Limb (tissue), 2 donors: ENCODE data around the gene STIL.
A peak's percentile ranks its signal among the peaks of the same experiment; 100 is the strongest.
"Not testable (repeated sequence)": the region's sequence is repeated elsewhere in the genome, so short reads cannot be mapped to it uniquely, and the experiment has no call there.

Experiments used
- DNase-seq, 2 donors: peaks; one replicate each; pipeline ENCODE4 v3.0.0-alpha.2; 2016; ENCODE audit errors: extremely low spot score in 2 of 2

STIL gene

DNA sequence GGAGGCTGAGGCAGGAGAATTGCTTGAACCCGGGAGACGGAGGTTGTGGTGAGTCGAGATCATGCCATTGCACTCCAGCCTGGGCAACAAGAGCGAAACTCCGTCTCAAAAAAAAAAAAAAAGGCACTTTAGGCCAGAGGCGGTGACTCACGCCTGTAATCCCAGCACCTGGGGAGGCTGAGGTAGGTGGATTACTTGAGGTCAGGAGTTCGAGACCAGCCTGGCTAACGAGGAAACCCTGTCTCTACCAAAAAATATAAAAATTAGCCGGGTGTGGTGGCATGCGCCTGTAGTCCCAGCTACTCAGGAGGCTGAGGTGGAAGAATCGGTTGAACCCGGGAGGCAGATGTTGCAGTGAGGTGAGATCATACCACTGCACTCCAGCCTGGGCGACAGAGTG lies 6.0 kb upstream of the STIL start:
- DNase-seq, result not testable (repeated sequence)

DNA sequence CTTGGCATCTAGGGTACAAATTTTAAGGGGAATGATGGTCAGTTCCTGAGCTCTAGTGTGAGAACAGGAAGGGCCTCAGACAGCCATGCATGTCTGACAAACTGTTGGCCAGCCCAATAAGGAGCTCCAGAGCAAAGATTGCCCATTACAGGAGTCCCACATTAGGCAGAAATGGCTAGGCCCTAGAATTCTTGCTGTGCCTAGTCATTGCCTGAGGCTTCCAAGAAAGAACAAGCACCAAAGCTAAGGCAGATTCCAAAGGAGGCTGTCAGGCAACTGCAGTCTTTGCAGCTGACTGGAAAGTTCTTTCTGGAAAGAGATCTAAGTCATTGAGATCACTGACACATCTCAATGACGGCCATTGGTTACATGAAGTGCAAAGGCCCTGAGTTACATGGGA lies 3.9 kb upstream of the STIL start:
- DNase-seq, result no peak

DNA sequence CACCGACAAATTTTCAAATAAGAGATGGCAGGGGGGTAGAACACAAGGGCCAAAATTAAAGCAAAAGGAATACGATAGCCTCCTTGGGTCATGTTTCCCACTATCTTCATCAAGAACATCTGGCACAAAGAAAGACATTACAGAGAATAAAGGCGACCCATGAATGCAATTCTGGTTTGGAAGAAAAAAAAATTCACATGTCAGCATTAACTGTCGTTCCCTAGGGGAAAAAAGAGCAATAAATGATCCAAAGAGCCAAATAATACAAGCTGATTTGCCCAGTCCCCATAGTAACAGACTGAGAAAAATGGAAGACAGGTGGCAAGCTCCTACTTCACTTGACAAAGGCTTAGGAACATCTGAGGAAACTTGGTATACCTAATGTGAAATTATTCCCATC lies 4.5 kb downstream of the STIL start:
- no peak for DNase-seq

DNA sequence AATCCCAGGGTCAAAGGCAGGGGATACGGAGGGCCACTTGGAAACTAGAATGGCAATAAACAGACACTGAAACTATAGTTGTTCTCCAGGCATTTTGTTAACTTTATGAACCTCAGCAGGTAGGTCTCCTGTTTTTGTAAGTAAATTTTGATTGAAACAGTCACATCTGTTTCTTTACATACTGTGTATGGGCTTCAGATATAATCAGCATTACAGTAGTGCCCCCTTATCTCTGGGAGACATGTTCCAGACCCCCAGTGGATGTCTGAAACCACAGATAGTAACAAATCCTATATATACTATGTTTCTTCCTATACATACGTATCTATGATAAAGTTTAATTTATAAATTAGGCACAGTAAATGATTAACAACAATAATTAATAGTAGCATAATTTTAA lies 11.5 kb downstream of the STIL start:
- no peak for DNase-seq

DNA sequence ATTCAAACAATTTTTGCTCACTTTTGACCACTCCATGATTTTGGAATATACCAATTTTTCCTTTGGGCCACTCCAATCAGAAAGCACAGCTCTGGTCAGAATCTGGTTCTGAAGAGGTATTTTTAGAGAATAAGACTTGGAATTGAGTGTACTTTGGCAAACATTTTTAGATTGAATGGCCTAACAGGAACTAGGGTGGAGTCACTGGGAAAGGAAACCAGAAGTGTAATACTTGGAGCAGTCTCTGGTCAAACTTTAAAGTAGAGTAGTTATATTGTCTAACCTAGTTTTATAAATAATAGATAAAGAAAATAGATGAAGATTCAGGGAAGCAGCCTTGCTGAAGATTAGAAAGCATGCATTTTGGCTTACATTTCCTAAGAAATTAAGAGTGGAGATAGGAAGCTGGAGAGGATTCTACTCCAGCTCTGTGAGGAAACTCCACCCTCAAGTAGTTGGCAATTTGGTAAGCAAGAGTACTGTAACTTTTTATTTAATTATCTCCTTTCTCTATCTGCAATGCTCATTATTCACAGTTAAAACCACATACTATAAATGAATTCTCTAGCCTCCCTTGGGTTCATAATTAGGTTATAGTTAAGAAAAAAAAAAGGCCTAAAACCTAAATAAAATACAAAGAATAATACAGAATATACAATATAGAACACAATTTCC lies 15.8 kb downstream of the STIL start:
- no peak for DNase-seq

DNA sequence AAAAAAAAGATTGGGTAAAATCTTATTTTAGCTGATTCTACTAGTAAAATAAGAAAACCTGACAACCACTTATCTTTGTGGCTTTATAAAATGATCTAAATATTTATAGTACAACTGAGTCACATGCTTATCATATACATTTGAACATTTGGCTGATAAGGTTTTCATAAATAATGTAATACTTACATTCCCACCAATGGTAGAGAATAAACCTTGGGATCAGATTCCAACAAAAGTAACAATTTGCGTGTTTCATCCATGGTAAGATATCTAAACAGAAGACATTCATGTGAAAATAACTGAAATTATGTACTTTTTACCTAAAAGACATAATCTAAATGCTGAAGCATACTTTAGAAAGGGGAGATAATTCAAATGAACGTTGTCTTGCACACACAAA lies 18.4 kb downstream of the STIL start:
- no peak for DNase-seq

DNA sequence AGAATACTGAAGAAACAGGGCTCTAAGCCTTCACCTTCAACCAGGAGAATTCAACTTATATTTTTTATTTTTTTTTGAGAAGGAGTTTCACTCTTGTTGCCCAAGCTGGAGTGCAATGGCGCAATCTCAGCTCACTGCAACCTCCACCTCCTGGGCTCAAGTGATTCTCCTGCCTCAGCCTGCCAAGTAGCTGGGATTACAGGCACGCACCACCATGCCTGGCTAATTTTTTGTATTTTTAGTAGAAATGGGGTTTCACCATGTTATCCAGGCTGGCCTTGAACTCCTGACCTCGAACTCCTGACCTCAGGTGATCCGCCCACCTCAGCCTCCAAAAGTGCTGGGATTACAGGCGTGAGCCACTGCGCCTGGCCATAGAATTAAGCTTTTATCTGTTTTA lies 19.1 kb downstream of the STIL start:
- DNase-seq, result not testable (repeated sequence)

DNA sequence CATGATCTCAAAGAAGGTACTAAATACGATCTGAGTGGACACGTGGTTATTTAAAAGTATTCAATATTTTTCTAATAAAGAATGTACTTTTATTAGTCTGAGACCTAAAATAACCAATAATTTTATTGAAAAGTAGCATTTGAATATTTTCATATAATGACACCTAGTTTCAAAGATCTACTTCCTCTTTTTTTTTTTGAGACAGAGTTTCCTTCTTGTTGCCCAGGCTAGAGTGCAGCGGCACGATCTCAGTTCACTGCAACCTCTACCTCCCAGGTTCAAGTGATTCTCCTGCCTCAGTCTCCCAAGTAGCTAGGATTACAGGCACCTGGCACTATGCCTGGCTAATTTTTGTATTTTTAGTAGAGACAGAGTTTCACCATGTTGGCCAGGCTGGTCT lies 25.8 kb downstream of the STIL start:
- DNase-seq, result not testable (repeated sequence)

DNA sequence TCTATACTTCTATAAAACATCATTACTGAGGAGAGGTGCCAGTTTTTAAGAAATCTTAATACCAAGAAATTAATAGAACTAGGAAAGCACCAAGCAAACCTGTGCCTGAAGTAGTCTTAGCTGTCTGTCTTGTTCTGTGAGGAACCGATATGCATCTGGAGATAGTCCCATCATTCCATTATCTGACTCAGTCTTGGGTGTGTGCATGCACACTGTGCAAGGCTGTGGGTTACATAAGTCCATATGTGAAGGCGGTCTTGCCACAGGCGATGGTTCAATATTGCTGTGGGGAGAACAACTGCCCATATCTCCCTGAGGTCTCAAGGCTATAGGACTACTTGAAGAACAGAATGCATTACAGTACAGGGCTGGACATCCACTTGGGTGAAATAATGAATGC lies 33.8 kb downstream of the STIL start:
- DNase-seq, result no peak

DNA sequence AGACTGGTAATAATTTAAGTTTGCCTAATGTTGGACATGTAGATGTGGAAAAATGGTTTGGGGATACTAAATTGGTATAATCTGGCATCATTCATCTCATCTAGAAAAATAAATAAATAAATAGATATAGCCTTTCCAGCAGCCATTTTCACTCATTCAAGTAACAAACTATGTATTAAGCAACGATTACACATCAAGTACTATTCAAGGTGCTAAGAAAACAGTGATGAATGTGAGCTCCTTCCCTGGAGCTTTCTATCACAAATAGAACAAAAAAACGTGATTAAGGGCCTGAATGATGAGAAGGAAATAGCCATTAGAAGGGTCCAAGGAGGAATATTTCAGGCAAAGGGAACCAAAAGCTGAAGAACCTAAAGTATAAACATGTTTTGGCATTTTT lies 37.1 kb downstream of the STIL start:
- no peak for DNase-seq

DNA sequence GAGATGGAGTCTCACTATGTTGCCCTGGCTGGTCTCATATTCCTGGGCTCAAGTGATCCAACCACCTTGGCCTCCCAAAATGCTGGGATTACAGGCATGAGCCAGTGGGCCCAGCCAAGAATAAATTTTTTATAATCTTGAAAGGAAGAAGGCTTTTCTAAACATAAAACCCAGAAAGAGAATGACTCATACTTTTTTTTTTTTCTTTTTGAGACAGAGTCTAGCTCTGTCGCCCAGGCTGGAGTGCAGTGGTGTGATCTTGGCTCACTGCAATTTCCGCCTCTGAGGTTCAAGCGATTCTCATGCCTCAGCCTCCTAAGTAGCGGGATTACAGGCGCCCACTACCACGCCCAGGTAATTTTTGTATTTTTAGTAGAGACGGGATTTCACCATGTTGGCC lies 38.1 kb downstream of the STIL start:
- DNase-seq, result not testable (repeated sequence)

DNA sequence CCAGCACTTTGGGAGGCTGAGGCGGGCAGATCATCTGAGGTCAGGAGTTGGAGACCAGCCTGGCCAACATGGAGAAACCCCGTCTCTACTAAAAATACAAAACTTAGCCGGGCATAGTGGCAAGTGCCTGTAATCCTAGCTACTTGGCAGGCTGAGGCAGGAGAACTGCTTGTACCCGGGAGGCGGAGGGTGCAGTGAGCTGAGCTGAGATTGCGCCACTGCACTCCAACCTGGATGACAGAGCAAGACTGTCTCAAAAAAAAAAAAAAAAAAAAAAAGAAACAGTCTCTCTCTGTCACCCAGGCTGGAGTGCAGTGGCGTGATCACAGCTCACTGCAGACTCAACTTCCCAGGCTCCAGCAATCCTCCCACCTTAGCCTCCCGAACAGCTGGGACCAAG lies 48.4 kb downstream of the STIL start:
- DNase-seq, result not testable (repeated sequence)

DNA sequence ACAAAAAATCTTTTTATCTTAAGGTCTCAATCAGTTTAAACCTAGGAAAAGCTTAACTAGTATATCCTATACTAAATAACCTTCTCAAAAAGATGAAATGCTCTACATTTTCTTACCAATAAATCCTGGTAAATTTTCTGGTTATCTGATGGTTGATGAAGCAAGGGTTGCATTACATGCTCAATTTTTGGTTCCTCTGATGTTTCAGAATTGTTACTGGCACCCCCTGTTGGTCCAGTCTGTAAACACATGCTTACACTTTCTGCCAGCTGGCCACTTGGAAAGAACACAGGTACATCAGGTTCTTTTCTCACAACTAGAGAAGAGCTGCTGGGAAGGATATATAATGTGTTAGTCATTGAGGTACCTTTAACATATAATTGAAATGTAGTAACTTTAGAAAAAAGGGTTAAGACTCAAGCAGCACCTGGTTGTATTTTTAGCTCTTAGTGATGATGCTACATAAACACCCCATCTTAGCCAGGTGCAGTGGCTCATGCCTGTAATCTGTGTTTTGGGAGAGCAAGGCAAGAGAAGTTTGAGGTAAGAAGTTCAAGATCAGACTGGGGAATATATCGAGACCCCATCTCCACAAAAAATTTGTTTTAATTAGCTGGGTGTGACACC lies 51.0 kb downstream of the STIL start:
- peak in 1 of 2 donors; percentile 6 for DNase-seq

DNA sequence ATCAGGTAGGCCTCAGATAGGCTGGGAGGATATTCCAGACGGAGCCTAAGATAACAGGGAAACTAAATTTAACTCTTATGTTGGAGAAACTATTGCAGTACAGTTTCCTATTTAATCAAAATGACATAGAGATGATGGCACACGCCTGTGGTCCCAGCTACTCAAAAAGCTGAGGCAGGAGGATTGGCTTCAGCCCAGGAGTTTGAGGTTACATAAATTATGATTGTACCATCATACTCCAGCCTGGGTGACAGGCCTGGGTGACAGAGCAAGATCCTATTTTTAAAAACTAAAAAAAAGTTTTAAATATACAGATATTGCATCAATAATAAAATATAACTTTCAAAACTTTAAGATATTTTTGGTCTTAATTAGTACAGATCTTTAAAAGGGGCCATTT lies 56.7 kb downstream of the STIL start:
- no peak for DNase-seq

DNA sequence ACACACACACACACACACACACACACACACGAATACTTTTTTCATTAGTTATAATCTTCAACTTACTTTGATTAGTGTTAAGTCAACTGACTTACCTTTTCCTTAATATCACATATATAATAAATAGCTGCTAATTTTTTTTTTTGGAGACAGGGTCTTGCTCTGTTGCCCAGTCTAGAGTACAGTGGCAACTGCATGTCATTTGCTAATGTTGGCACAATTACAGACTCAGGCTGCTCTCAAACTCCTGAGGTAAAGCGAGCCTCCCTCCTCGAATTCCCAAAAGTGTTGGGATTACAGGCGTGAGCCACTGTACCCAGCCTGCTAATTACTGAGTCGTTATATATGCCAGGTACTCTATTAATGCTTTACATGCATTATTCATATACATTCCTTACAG lies 61.2 kb downstream of the STIL start:
- DNase-seq, result no peak

DNA sequence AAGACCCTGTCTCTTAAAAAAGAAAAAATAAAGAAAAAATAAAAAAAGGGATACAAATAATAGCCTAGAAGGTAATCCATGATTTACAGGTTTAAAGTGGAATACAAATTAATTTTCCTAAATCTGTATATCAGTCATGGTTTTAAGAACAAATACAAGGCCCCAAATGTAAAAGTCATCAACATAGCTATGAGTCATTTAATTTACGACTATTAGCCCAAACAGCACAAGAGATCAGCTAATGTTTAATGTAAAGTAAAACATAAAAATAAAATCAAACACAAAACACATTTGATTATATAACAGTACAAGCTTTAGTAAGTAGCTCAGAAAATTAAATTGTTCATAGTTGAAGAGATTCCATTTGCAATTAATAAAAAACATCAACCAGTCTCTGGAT lies 61.6 kb downstream of the STIL start:
- DNase-seq, result no peak

DNA sequence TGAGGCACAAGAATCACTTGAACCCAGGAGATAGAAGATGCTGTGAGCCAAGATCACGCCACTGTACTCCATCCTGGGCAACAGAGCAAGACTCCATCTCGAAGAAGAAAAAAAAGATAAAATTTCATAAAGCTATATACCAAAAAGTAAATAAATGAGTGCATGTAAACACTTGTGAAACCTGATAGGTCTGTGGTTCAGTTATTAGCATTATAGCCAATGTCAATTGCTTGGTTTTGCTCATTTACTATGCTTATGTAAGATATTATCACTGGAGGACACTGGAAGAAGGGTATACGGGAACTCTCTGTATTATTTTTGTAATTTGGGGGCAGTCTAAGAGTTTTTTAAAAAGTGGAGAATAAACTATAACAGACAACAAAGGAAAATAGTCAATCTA lies 64.2 kb downstream of the STIL start:
- no peak for DNase-seq

DNA sequence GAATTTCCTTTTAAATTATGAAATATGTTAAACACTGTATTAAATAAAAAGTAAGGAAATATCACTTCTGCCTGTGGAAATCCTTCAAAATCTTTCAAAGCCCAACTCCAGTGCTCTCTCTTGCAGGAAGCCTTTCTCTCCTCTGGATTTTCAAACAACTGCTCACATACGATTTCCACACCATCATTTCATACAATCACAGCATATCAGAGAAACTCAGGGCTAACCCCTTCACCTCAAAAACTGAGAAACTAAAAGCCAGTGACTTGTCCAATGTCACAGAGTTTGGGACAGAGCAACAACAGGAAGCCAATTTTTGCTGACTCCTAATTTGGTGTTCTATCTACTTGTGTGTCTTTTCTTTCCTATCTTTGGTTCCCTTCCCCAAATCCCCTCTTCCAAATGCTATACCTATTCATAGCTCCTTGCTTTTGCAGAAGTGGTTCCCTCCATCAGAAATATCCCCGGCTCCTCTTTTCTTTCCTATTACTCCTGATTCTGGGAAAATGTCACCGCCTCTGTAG lies 69.5 kb downstream of the STIL start:
- no peak for DNase-seq

DNA sequence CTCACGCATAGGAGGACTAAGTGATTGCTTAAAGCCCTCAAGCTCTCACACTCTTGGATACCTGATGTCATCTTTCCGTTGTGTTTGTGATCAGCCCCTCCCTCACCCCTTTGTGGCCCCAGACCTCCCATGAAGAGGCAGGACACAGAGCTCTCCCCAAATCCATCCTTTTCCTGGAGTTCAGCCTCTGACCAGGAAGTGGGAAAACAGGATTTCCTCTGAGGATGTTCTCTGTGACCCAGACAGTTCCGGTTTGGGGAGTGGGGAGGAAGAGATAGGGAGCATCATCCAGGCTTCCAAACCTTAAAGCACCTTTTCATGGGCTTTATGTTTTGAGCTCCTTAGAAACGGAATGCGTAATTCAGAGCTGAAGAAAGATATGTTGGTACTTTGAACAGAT lies 70.0 kb downstream of the STIL start:
- no peak for DNase-seq

DNA sequence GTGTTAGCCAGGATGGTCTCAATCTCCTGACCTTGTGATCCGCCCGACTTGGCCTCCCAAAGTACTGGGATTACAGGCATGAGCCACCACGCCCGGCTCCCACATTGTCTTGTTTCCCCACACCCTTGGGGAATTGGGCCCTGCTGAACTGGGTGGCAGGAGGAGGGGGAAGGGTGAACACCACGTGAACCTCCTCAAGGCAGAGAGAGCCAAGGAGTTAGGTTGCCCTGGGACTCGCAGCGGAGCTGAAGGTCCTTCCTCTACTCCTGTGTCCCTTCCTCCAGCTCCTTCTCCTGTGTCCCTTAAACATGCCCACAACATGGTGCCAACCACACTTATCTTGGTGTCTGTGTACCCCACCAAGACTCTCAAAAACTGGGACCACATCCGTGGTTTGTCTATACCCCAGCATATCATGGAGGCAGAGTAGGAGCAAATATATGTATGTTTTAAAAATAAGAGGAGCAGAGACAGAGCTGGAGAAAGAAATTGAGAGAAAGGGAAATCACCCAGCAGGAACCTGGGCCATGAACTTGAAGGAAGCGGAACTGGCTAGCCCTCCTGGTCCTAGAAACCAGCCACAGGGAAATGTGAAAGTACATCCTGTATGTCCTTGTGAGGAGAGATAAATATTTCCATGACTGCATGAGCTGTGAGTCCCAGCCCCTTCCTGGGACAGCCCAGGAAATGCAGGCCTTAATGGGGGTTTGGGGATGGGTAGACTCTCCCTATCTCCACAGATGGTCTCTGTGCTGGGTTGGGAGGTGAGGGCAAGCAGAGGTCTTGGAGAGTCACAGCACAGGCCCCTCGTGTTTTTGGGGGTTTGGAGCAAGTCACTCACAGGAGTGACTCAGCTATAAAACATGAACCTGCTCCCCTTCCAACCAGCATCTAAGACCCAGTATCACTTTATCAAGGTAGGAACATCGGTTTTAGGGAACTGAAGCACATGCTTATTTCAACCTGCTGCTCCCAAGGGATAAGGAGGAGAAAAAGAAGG lies 72.5 kb downstream of the STIL start:
- DNase-seq, result no peak

DNA sequence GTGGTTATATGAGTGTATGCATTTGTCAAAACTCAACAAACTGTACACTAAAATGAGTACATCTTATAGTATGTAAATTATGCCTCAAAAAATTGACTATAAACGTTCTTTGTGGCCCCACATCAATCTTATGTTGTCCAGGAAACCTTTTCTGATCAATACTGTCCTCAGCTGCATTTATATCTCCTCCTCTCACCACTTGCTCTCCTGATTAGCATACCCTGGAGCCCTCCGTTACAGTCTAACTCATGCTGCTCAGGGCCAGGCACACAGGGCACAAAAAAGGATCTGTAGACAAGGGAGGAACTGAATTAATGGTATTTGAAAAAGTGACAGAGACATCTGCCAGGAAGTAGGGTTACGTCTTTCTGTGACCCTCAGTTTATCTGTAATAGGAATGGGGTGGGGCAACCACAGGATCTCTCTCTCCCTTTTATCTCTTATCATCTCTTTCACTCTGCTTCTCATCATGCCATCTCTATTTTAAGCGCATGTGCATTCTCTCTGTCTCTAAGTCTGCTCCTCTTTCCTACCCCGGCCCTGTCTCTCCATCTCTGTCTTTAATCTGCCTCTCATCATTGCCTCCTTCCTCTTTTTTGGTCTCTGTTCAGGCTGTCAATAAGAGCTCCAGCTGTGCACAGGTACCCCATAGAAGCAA lies 74.9 kb downstream of the STIL start:
- DNase-seq, result no peak

DNA sequence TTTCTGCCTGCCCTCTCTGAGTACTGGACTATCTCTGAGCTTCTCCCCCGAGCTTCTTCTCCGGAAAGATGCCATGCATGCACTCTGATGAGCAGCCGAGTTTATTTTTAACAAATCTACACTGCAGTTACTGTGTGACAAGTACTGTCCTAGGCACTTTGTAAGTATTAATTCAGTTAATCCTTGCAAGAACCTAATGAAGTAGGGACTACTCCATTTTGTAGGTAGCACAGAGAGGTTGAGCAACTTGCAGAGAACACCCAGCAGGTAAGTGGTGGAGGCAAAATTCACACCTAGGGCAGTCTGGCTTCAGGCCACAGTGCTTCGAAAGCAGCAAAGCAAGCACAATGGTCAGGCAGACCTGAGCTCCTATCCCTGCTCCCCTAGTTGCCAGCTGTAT lies 78.1 kb downstream of the STIL start:
- DNase-seq, result no peak
